ENCODE measurements around the gene TTLL10.
A peak's percentile ranks its signal among the peaks of the same experiment; 100 is the strongest.

TTLL10 gene

DNA sequence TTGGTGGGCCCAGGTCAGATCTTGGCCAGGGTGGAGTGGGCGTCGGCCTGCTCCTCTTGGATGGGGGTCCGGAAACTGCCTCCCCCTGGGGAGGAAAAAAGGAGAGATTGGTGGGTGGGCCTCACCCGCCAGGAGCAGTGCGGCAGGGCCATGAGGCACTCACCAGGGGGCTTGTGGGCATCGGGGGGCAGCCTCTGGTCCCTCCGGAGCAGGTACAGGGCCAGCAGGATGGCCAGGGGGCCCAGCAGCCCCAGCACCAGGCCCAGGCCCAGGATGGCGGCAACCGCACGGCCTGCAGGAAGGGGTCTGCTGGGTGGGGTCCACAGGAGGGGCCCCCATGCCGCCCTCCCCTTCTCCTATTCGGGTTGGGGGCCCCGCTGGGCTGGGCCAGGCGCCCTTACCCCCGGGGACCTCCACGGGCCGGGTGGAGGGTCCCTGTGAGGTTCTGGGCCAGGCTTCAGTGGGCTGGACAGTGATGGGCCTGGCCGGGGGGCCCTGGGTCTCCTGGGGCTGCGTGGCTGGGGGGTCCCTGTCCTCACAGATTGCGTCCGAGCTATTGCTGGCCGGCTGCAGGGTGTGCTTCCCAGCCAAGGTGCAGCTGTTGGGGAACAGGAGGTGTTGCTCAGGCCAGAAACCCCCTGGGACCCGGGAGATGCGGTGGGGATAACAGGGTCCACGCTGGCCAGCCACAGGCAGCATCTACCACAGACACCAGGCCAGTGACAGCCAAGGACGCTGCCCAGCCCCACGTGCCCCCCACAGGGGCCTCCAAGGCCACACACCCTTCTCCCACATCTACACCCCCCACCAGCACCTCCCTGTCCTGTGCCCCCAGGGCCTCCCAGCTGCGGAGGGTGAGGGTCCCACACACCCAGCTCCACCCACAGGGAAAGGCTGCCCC, 38.1 kb downstream of the TTLL10 start:
- TF ChIP-seq, protein P1, sequence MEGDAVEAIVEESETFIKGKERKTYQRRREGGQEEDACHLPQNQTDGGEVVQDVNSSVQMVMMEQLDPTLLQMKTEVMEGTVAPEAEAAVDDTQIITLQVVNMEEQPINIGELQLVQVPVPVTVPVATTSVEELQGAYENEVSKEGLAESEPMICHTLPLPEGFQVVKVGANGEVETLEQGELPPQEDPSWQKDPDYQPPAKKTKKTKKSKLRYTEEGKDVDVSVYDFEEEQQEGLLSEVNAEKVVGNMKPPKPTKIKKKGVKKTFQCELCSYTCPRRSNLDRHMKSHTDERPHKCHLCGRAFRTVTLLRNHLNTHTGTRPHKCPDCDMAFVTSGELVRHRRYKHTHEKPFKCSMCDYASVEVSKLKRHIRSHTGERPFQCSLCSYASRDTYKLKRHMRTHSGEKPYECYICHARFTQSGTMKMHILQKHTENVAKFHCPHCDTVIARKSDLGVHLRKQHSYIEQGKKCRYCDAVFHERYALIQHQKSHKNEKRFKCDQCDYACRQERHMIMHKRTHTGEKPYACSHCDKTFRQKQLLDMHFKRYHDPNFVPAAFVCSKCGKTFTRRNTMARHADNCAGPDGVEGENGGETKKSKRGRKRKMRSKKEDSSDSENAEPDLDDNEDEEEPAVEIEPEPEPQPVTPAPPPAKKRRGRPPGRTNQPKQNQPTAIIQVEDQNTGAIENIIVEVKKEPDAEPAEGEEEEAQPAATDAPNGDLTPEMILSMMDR (IDR thresholded peaks at IDR 0.05): no peak
- no peak overlapping the region for H3K4me3 ChIP-seq
- DNase-seq (ENCODE audit: low spot score): no peak
- H3K27ac ChIP-seq: no peak overlapping the region

GRCh38 chr1:1212780-1213344, 39.2 kb downstream of the TTLL10 start:
- Histone ChIP-seq H3K27ac (no peak overlapping the region), H3K4me3 (peak overlapping the region; percentile 50)
- TF ChIP-seq, protein P1 (IDR thresholded peaks at IDR 0.05): no peak
- no peak for DNase-seq (ENCODE audit: low spot score)

DNA sequence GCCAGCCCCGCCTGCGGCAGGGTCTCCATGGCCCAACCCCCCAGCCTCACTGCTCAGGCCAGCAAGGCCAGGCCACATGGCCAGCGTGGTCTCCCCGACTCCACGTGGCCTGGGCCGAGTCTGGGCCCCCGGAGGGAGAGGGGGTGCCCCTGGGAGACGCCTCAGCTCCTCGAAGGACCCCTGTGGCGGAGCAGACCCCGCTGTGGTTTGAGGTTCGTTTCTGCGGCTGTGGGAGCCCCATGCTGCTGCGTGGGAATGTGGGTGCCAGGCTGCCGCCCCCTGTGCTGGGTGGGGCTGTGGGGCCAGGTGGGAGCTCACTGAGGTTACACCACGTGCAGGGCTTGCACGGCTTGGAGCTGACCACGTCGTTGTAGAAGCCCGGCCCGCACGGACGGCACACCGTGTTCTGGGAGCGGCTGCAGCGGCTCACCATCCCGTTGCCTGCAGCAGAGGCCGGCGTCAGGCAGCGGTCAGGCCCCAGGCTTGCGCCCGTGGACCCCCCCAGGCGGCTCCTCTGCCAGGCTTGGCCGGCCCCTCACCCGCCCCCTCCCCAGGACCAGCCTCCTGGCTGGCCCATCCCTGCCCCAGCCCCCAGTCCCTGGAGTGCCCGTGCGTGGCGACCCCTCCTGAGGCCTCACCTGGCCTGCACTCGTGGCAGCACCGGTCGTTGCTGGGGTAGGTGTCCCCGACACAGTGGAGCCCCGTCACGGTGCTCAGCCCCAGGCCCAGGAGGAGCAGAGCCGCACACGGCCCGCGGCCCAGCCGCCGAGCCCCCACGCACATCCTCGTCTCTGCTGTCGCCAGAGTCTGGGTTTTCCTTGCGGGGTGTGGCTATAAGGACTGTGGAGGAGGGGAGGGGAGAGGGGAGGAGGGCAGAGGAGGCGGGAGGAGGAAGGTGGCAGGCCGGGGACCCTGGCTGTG, 39.9 kb downstream of the TTLL10 start, which contains the start of gene TNFRSF4:
TSS of gene TNFRSF4 (minus strand) at position 809 of the 921 bp plus-strand sequence. CDS start at position 783, 26 bp downstream.
- no peak for DNase-seq (ENCODE audit: low spot score)
- Histone ChIP-seq H3K4me3 (peak within 1 kb of the TSS; percentile 50), H3K27ac (no peak within 1 kb of the TSS)
- TF ChIP-seq, protein P1 (IDR thresholded peaks at IDR 0.05): no peak

DNA sequence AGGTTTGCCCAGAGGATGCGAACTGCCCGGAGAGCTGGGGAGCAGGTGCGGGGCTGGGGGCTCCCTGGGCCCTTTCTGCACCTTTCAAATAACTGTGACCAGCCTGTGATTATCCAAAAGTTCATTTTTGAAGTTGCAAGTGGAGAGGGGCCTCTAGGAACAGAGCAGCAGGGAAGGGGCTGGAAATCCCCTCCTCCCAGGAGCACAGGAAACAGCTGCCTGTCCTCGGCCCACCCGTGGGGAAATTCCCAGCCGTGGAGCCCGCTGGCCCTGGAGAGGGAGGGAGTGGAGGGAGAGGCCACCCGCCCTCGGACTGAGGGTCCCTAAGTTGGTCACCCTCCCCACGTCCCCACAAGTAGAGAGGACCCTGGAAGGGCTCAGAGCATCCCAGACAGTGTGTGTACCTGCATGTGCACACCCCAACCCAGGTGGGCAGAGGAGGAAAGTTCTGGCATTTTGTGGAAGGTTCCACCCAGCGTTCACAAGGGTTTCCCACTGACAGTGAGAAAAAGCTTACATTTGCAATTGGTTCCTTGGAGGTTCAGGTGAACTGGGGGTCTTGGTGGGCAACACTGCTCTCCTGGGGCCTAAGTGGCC, 41.5 kb downstream of the TTLL10 start:
- Histone ChIP-seq H3K27ac (no peak overlapping the region), H3K4me3 (no peak overlapping the region)
- TF ChIP-seq, protein P1 (IDR thresholded peaks at IDR 0.05): no peak
- no peak for DNase-seq (ENCODE audit: low spot score)

GRCh38 chr1:1215881-1216605, 42.4 kb downstream of the TTLL10 start:
- TF ChIP-seq, protein P1 (IDR thresholded peaks at IDR 0.05): no peak
- no peak for DNase-seq (ENCODE audit: low spot score)
- no peak overlapping the region for H3K4me3 ChIP-seq
- H3K27ac ChIP-seq: no peak overlapping the region
